ENCODE measurements around the gene PDCD1LG2.

GRCh38 chr9:5511476-5511875 is 1.1 kb downstream of the PDCD1LG2 start:
- TF ChIP-seq GATA2 (CRISPR knock-in tag; IDR thresholded peaks at IDR 0.05) = no peak
- TF ChIP-seq CTCF (IDR thresholded peaks at IDR 0.05) = no peak
- no peak for TF ChIP-seq NFIC (IDR thresholded peaks at IDR 0.05; ENCODE audit: borderline replicate concordance)

Data from SK-N-SH (cell line).